Measurements from ENCODE around the gene ANKRD39.
"Not testable (repeated sequence)": the region's sequence is repeated elsewhere in the genome, so short reads cannot be mapped to it uniquely, and the experiment has no call there.

The ANKRD39 gene

GRCh38 chr2:96810783-96811192, 47.0 kb downstream of the ANKRD39 start:
- no peak for DNase-seq (ENCODE audit: low read depth in 1 of 2, low spot score in 1 of 2)

- DNase-seq (ENCODE audit: low read depth in 1 of 2, low spot score in 1 of 2) = no peak
These were observed 47.6 kb downstream of the ANKRD39 start for GRCh38 chr2:96809951-96810782.

- no peak for DNase-seq (ENCODE audit: low read depth in 1 of 2, low spot score in 1 of 2)
These were observed 48.5 kb downstream of the ANKRD39 start for GRCh38 chr2:96809216-96809882.

DNA sequence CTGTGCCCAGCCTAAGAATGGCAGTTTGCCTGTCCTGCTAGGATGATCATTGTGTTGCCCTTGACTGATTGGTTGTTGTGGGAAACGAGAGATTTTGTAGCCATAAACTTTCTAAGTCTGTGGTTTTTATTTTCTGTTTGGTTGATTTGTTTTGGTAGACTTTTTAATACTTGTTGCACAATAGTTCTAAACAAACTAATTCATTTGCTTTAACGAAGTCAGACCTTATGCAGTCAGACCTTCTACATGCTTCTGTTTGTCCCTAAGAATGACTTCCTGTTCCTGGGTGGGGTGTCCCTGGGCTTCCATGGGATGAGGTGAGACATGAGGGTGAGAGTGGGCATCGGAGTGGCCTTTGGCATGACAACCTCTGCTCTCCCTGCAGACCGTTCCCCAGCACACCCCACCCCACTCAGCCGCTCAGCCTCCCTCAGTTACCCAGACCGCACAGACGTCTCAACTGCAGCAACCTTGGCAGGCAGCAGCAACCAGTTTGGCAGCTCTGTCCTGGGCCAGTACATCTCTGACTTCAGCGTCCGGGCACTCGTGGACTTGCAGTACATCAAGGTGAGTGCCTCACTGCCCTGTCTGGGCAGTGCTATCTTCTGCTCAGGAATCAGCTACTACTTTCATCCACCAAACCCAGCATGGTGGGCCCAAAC, 49.5 kb downstream of the ANKRD39 start:
- no peak for DNase-seq (ENCODE audit: low read depth in 1 of 2, low spot score in 1 of 2)

GRCh38 chr2:96807127-96807471, 50.7 kb downstream of the ANKRD39 start:
- no peak for DNase-seq (ENCODE audit: low read depth in 1 of 2, low spot score in 1 of 2)

DNA sequence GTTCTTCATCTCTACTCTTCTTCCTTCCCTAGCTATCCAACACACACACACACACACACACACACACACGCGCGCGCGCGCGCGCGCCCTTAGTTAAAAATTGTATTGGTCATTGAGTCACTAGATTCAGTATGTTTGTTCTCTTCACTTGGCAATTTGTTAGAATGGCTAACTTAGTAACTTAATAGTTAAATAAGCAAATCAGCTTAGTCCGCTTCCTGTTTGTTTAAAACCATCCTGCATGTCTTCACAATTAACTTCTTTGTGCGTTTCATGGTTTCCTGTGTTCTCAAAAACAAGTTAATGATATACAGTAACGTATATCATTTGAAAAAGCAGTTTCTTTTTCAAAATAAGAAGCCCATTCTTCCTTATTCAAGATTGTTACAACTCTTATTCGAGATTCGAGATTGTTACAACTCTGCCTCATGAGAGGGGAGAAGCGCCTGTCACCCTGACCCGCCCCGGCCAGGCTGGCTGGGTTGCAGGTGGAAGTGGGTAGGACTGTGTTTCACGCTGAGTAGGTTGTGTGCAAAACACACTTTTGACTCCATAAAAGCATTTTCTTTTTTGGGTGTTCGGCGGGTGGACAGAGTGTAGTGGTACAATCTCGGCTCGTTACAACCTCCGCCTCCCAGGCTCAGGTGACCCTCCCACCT, 51.2 kb downstream of the ANKRD39 start:
- no peak for DNase-seq (ENCODE audit: low read depth in 1 of 2, low spot score in 1 of 2)

DNA sequence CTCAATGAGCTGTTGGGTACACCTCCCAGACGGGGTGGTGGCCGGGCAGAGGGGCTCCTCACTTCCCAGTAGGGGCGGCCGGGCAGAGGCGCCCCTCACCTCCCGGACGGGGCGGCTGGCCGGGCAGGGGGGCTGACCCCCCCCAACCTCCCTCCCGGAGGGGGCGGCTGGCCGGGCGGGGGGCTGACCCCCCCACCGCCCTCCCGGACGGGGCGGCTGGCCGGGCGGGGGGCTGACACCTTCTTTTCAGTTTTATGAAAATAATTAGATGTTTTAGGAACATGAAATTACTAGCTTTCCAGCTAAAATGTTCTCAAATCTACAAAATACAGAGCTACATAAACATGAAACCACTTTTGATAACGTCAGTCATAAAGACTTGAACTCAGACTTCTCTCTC, 51.9 kb downstream of the ANKRD39 start:
- DNase-seq (ENCODE audit: low read depth in 1 of 2, low spot score in 1 of 2) = not testable (repeated sequence)

DNA sequence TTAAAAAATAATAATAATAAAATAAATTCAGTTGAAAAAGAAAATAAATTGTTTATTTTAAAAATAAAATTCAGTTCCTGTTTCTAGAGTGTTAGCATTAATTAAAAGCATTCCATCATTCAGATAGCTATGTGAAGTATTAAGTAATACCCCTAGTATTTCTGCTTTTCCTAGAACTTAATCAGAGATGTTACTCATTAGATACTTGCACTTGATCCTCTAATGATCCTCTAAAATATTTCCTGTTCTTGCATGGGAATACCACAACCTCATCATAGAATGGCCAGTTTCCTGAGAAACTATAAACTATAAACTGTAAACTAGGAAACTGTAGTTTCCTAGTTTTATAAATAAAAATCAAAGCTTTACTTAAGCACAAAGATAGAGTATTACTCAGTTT, 52.8 kb downstream of the ANKRD39 start:
- DNase-seq (ENCODE audit: low read depth in 1 of 2, low spot score in 1 of 2) = no peak

DNA sequence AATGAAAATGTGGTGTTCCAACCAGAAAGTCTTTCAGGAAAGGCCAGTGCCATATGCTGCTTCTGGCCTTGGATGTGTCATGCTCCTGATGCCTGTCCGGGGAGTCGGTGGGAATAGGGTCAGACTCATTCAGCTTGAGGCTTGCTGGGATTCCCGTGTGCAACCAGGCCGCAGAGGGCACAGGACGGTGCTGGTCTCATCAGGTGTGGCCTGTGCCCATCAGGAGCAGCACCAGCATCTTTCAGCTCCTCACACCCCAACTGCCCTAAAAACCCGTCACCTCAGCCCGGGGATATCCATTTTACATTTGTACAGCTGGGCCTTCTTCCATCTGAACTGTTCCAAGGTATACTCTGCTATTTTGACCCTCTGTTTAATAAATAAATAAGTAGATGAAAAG, 55.1 kb downstream of the ANKRD39 start:
- no peak for DNase-seq (ENCODE audit: low read depth in 1 of 2, low spot score in 1 of 2)

DNA sequence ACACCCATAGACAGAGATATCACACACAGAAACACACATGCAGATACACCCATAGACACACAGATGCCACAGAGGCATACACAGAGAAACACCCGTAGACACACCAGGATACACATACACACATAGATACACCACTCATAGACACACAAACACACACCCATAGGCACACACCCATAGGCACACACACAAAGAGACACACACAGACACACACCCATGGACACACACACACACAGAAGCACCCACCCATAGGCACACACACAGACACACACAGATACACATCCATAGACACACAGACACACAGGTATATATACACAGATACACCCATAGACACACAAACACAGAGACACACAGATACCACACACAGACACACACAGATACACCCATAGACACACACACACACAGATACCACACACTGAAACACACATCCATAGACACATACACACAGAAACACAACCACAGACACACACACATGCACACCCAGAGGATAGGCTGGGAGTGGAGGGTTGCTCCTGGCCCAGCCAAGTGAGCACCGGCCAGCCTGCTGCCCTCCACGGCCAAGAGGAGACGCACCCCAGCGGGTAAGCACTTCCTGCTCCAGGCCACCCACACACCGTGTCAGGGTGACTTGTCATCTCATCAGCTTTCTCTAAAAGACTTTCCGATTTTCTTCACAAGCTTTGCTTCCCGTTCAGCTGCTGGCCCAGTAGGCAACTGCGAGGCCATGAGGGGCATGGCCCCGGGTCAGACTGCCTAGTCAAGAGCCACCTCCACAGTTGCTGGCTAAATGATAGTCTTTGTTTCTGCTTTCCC, 55.8 kb downstream of the ANKRD39 start:
- no peak for DNase-seq (ENCODE audit: low read depth in 1 of 2, low spot score in 1 of 2)

DNA sequence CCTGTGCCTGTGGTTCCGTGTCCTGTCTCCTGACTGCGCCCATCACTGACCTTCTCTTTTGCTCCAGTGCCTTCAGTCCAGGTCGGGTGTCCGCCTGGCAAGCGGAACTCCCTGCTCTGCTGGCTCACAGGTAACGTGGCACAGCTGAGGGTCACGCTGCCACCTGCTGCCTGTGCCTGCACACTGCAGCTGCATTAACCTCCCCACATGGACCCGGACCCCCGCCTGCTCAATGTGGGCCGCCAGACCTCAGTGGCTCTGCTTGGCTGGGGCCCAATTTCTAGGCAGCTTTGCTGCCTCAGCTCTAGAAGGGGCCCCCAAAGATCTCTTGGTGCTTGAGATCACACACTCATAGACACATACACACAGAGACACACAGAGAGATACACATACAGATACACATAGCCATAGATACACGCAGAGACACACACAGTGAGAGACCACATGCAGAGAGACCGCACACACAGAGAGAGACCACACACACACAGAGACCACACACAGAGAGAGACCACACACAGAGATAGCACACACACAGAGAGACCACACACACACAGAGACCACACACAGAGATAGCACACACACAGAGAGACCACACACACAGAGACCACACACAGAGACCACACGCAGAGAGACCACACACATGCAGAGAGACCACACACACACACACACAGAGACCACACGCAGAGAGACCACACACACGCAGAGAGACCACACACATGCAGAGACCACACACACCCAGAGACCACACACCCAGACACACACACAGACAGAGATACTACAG, 56.6 kb downstream of the ANKRD39 start:
- peak; percentile 56 to 58 for DNase-seq (ENCODE audit: low read depth in 1 of 2, low spot score in 1 of 2)

GRCh38 chr2:96800061-96801004, 57.5 kb downstream of the ANKRD39 start:
- DNase-seq (ENCODE audit: low read depth in 1 of 2, low spot score in 1 of 2) = no peak

DNA sequence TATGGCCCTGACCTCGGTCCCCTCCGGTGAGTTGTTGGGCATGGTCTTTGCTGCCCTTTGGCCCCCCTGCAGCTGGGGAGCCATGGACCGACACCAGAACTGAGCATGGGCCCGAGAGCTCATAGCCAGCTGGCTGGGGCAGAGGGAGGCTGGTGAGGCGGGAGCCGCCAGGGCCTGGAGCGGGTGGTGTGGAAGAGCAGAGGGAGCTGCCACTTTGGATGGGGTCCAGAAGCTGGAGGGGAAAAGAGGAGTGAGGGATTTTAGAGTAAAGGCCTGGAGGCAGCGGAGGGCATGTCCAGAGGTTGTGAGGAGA, 58.2 kb downstream of the ANKRD39 start:
- no peak for DNase-seq (ENCODE audit: low read depth in 1 of 2, low spot score in 1 of 2)

DNA sequence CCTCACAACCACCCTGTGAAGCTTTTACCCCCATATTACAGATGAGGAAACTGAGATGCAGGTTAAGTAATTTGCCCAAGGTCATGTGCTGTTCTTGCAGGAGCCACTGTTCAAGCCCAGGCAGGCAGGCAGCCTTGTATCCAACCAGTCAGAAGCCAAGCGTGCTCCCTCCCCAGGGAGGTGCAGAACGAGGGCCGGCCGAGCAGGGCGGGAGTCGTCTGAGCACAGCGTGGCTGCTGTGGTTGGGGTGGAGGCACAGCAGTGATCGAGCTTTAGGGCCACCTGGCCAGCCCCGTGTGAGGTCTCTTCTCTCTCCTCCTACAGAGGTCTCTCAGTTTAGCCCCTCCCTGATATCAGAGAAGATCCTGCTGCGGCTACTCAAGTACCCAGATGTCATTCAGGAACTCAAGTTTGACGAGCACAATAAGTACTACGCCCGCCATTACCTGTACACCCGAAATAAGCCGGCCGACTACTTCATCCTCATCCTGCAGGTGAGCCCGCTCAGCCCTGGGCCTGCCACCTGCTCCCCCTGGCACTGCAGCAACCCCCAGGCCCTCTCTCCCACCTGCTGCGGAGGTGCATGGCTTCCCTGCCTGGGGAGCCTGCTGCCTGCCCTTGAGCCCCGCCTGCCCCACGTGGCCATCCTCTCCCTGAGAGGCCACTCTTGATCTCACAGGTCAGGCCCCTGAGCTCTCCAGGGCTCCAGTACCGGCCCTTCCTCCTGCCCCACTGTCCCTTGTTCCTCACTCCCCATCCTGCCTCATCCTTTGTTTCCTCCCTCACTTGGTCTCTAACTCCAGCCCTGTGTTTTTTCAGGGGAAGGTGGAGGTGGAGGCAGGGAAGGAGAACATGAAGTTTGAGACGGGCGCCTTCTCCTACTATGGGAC, 58.8 kb downstream of the ANKRD39 start:
- DNase-seq (ENCODE audit: low read depth in 1 of 2, low spot score in 1 of 2) = no peak

Data from activated CD4-positive, alpha-beta T cell treated with anti-CD3 and anti-CD28 coated beads, Interleukin-2, amount 50 U/mL, for 24 hours (primary cell).